GM21390 (cell line): ENCODE results near the gene KDM3B.
"Not testable (repeated sequence)": the region's sequence is repeated elsewhere in the genome, so short reads cannot be mapped to it uniquely, and the experiment has no call there.

Experiments
- ATAC-seq: cut with Tn5 transposase; IDR thresholded peaks from one replicate; pipeline ENCODE4 v1.9.1; 2021; ENCODE audit not compliant: unreplicated experiment

KDM3B gene

DNA sequence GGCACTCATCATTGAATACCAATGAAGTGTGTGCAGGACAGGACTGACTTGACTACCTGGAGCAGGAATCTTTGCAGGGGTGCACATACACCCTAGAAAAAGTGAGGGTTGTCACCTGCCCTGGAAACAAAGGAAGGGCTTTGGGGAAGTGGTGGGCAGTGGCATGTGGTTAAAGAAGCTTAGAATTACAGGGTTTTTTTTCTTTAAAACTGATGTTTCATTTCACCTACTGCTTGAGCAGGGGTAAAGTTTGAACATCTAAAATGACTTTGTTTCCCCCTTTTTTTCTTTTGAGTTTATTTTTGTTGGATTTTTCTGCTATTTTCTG lies 2.0 kb upstream of the KDM3B start:
- ATAC-seq: no peak

DNA sequence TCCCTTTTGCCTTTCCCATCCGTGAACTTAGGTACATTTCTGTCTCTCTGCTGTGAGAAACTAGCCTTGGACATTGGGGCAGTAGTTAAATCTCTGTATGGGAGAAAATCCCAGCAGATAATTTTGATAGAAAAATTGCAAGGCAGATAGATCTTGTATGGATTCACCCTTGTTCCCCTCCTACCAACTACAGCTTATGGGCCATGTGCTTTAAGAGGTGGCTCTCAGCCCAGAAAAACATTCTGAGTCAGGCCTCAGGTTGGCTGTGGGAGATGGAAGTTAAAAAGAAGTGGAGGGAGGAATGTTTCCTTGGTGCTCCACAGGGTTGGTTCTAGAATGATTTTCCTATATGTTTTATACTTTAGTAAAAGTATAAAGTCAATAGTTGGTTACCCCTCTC lies 1.4 kb upstream of the KDM3B start:
- no peak for ATAC-seq

GRCh38 chr5:138351517-138351916 lies 968 bp upstream of the KDM3B start:
- no peak for ATAC-seq

- ATAC-seq: peak; percentile 38
These were observed 456 bp downstream of the KDM3B start for GRCh38 chr5:138352722-138353559.

DNA sequence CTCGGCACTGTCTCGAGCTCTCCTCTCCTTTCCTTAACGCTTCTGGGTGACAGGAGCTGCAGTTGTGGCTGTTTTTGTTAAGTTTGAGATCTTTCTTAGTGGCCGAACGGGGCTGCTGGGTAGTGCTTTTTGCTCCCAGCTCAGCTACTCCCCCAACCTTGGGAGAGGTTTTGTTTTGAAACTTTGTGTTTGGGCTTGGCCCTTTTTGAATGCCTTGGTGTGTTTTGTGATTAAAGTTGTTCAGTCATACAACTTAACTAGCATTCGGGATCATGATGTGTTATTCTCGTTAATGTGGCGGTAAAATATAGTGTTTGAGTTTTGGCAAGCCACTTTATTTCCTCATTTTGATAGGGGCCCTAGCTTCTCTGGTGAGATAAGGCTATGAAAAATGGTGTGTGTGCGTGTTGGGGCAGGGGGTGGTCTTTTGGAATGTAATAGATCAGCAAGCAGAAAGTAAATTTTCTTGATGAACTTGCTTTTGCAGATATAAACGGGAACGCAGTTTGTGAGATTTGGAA lies 1.1 kb downstream of the KDM3B start:
- no peak for ATAC-seq

GRCh38 chr5:138354387-138354786 lies 1.9 kb downstream of the KDM3B start:
- no peak for ATAC-seq

DNA sequence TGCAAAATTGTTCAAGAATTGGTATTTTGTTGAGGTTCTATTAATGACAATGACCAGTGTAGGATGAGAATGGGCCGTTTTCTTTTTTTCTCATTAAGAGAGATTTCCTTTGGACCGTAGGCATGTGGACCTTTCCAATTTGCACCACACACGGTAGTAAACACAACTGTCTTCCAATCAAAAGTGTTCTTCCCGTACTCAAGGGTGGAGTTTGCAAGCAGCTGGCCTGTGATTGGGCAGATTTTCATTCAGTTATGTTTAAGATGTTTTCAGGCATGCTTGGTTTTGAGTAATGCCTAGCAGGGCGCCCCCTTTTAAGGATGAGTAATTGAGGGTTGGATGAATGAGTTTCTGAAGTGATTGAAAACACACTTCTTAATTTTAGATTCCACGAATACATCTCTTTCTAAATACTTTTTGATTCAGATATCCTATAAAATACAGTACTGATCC lies 2.5 kb downstream of the KDM3B start:
- ATAC-seq: peak; percentile 39

DNA sequence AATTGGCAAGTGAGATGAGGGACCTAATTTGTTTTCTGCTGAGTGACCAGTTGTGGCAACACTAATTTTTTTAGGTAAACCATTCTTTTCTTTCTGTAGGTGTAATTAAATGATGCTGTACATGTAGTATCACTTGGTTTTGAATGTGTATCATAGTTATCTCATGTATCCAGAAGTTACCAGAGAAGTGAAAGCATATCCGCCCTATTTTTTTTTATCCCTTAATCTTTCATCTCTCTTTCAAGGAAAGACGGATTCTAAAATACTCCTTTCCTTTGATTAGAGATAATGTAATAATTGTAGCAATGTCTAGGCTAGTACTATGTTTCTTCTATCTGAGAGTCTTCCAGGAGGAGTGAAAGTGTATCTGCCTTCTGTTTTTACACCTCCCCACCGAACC lies 7.1 kb downstream of the KDM3B start:
- no peak for ATAC-seq

- ATAC-seq: no peak
These were observed 8.5 kb downstream of the KDM3B start for GRCh38 chr5:138360941-138361452.

GRCh38 chr5:138364576-138364975 lies 12.1 kb downstream of the KDM3B start:
- no peak for ATAC-seq

- ATAC-seq: no peak
These were observed 14.3 kb downstream of the KDM3B start for GRCh38 chr5:138366632-138367382.

- ATAC-seq: no peak
These were observed 16.8 kb downstream of the KDM3B start for GRCh38 chr5:138369261-138369660.

DNA sequence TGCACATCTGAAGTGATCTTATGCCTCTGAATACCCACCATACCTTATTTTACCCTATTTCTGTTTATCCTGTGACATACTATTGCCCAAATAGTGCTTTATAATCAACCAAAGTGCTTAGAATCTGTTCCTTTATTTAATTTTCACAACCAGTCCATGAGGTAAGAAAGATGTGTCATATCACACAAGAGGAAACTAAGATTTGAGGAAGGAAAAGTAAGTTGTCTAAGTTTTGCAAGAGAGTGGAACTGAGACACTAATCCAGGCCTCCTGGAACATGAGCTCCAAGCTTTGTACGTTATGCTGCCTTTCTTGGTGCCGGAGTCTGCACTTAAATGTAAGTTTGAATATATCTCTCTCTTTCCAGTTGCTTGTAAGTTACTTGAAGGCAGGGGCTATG lies 17.2 kb downstream of the KDM3B start:
- no peak for ATAC-seq

DNA sequence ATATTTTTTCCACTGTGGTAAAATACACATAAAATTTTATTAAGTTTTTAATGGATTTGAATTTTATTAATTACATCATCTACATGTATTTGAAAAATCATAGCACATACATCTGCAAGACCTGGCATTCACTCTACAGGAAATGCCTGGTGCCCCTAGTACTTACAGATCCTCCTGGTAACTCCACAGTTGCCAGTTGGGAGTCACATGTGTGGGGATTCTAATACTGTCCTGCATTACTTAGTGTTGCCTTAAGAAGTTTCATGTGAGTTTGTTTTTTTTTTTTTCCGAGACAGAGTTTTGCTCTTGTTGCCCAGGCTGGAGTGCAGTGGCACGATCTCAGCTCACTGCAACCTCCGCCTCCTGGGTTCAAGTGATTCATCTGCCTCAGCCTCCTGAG lies 18.1 kb downstream of the KDM3B start:
- ATAC-seq: no peak

GRCh38 chr5:138371454-138371853 lies 19.0 kb downstream of the KDM3B start:
- no peak for ATAC-seq

GRCh38 chr5:138372225-138372624 lies 19.7 kb downstream of the KDM3B start:
- peak; percentile 81 for ATAC-seq

GRCh38 chr5:138372653-138373052 lies 20.2 kb downstream of the KDM3B start:
- ATAC-seq: no peak

GRCh38 chr5:138382347-138382746 lies 29.9 kb downstream of the KDM3B start:
- no peak for ATAC-seq

DNA sequence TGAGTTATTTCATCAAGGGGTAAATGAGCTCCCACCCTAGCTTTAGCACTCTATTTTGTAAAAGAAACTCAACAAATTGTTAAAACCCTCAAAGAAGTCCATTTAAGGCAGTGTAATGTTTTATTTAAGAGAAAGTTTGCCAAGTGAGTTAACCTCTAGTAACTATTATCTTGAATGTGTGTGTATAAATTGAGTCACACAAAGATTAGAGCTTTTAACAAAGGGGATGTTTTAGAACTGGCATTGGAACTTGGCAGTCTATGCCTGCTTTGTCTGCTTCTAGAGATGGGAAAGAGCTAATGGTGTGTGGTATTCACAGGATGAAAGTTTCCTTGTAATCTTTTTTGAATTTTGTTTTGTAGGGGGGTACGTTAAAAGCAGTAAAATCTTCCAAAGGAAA lies 33.2 kb downstream of the KDM3B start:
- ATAC-seq: no peak

- ATAC-seq: no peak
These were observed 33.8 kb downstream of the KDM3B start for GRCh38 chr5:138386290-138386689.

DNA sequence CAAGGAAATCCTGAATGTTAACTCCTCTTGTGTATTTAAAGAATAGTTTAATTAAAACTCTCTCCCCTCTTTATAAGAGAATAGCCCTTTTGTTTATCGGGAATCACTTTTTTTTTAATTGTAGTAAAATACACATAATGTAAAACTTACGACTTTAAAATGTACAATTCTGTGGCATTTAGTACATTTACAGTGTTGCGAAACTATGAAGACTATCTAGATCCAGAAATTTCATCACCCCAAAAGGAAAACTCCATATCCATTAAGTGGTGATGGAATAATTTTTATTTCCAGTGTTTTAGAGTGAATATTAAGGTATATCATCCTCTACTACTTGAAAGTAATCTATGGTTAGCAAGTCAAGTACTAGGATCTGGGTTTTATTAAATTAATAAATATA lies 36.8 kb downstream of the KDM3B start:
- ATAC-seq: no peak

DNA sequence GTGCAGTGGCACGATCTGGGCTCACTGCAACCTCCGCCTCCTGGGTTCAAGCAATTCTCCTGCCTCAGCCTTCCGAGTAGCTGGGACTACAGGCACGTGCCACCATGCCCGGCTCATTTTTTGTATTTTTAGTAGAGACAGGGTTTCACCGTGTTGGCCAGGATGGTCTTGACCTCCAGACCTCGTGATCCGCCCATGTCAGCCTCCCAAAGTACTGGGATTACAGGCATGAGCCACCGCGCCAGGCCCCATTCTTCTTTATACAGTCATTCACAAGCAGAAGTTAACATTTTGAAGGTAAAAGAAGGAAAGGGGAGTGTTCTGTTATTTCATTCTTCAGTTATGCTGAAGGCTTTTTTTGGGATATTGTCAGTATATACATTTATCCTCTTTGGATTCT lies 37.4 kb downstream of the KDM3B start:
- not testable (repeated sequence) for ATAC-seq
